Stimulated activated CD4-positive, alpha-beta T cell treated with anti-CD3 and anti-CD28 coated beads, Interleukin-12 subunit alpha, Interleukin-12 subunit beta, amount 100 ng/mL, for 48 hours (primary cell): ENCODE results near the gene MYO1C.
"Not testable (repeated sequence)": the region's sequence is repeated elsewhere in the genome, so short reads cannot be mapped to it uniquely, and the experiment has no call there.

Source experiments
- DNase-seq, 3 donors: peaks; one replicate each; pipeline ENCODE4 v3.0.0-alpha.2; 2020; ENCODE audit warnings: low read depth in 2 of 3, low spot score in 1 of 3

Gene MYO1C, protein sequence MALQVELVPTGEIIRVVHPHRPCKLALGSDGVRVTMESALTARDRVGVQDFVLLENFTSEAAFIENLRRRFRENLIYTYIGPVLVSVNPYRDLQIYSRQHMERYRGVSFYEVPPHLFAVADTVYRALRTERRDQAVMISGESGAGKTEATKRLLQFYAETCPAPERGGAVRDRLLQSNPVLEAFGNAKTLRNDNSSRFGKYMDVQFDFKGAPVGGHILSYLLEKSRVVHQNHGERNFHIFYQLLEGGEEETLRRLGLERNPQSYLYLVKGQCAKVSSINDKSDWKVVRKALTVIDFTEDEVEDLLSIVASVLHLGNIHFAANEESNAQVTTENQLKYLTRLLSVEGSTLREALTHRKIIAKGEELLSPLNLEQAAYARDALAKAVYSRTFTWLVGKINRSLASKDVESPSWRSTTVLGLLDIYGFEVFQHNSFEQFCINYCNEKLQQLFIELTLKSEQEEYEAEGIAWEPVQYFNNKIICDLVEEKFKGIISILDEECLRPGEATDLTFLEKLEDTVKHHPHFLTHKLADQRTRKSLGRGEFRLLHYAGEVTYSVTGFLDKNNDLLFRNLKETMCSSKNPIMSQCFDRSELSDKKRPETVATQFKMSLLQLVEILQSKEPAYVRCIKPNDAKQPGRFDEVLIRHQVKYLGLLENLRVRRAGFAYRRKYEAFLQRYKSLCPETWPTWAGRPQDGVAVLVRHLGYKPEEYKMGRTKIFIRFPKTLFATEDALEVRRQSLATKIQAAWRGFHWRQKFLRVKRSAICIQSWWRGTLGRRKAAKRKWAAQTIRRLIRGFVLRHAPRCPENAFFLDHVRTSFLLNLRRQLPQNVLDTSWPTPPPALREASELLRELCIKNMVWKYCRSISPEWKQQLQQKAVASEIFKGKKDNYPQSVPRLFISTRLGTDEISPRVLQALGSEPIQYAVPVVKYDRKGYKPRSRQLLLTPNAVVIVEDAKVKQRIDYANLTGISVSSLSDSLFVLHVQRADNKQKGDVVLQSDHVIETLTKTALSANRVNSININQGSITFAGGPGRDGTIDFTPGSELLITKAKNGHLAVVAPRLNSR

DNA sequence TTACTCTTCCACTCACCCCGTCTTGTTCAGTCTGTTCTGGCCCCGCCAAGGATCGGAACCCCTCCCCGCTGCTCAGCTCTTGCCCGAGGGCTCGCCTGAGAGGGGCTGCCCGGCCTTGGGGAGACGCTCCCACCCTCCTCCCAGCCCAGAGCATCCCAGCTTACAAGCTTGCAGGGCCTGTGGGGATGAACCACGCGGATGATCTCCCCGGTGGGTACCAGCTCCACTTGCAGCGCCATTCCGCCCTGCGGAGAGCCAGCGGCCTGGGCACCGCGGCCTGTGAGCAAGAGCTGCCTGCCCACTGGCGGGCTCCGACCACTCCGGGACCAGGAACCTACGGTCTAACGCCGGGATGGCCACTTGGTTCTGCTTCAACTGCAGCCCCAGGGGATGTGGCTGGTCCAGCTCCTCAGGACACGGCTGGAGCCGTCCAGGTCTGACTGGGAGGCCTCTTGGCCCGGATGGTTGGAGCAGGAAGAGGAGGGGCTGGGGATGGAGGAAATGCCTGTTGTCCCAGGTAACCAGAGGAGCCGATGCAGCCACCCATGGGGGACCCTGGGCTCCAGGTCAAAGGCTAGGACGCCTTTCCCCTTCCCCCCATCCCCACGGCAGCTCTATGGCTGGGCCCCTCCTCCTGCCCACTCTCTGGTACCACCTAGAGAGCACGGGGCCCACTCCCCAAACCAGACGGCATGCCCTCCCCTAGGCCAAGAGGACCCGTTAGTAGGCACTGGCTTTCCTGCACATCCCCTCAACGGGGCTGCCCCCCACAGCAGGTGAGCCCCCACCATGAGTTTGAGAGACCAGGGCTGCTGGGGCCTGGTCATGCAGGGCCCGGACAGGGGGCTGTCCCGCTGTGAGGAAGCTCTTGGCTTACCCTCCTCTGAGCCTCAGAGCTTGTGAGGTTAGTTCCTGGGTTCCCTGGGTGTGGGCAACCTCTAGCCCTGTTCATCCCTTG, at the start of gene MYO1C:
Gene MYO1C, minus strand, starts transcription at position 438 of the 958 bp plus-strand sequence. Its CDS starts 199 bp downstream, at position 239.
- DNase-seq, result no peak

DNA sequence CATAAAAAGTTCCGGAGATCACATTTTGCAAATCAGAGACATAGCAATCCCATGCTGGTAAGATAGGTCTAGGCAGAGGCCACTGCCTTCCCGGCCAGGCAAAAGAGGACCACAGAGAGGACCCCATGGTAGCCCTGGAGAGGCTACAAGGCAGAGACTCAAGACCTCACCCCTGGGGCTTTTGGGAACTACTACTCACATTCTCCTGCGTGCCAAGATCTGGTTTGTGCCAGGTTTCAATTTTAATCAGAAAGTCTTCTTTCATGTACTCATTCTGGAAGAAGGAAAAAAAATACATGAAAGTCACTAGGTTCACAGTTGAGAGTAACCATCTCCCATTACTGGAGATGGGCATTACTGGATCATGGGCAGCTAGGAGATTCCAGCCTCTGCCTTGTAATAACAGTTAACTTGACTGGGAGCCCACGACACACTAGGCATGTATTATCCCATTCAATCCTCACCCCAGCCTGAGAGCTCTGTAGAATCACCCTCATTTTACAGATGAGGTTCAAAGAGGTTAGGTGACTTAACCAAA, 49.0 kb upstream of the MYO1C start:
- DNase-seq, result no peak

DNA sequence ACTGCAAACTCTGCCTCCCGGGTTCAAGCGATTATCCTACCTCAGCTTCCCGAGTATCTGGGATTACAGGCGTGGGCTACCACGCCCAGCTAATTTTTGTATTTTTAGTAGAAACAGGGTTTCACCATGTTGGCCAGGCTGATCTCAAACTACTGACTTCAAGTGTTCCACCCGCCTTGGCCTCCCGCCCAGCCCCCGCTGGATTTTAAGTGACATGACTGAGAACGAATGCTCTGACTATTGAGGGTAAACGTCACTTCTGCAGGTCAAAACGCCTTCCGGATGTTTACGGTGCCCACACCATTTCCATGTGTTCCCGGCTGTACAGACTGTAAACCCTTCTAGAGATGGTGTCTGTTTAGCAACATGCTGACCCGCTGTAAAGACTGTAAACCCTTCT, 47.3 kb upstream of the MYO1C start:
- DNase-seq, result no peak

DNA sequence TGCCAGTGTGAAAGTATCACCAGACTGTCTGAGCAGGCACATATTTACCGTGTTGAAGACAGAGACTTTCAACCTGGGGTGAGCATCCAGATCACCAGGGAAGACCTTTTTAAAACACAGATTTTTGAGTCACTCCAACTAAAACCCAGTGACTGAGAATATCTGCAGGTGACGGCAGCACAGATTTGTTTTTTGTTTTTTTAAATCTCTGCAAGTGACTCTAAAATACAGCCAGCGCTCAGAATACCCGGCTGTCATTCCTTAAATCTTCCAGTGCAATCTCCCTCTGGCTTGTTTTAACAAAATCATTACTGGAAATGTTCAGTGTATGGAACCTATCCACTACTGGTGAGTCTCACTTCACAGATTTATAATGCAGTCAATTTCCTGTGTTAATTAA, 43.3 kb upstream of the MYO1C start:
- DNase-seq, result no peak

DNA sequence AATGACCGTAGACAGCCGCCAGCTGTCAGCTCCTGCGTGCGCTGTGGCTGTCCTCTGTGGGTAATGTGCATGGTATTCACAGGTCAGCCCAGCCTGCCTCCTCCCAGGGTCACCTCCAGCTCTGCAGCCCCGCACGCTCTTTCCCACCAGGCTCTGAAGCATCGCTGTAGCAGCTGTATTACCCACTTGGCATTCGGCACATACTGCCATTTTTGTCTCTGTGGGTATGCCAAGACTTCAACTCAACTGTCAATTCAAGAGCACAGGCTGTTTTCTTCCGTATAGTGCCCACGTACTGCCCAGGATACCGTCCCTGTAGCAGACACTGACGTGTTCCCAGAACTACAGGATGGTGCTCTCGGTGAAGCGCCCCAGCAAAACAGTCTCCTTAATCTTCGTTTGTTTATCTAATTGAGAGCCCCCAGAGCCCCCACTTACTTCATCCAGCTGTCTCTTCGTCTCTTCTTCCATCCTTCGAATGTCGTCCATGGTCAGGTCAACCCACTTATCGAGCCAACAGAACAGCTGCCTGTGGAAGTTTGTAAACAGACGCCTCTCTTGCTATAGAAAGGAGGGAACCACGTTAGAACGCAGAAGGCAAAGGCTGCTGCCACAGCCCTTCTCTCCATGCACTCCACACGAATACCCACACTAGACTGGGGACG, 41.3 kb upstream of the MYO1C start:
- DNase-seq, result no peak

DNA sequence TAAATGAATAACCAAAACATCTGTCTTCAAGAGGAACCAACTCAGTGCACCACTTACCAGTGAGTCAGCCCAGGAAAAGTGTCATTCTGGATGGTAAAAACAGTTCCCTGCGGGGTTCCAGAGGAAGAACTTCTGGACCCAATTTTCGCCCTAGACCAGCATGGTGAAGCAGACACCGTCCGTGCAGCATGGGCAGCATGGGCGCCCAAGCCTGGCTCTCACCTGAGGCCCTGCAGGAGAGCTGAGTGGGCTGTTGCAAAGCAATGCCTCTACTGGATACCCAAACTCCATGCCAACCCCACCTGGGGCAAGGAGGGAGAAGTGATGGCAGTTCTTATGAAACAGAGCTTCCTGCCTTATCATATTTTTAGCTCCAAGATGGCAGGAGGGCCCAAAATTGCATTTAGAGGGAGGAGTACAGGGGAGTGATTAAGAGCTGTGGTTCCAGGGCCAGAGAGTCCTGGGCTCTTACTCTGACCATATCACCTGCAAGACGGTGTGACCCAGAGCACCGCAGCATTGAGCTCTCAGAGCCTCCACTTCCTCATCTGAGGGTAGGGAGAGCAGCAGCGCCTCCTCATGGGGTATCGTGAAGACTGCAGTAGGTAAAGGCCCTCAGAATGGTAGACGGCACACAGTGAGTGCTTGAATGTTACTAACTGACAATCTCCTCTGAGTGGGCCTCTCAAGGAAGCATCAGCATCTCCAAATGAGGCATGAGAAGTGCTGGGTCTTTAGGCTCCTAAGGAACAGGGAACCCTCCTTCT, 40.5 kb upstream of the MYO1C start:
- peak; percentile 16 to 22 (median 16) for DNase-seq

DNA sequence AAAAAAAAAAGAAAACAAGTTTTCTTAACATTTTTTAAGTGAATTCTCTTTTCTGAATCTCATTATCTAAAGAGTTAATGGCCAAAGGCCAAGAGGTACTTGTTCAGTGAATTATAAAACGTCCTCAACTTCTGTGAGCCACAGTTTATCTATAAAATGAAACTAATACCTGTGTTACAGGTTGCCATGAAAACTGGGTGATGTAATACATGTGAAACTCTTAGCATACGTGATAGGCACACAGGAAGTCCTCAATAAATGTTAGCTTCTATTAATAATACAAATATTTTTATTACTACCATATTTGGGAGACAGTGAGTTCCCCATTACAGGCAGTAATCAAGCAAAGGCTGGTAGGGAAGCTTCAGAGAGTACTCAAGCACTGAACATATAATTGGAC, 37.4 kb upstream of the MYO1C start:
- DNase-seq, result no peak

DNA sequence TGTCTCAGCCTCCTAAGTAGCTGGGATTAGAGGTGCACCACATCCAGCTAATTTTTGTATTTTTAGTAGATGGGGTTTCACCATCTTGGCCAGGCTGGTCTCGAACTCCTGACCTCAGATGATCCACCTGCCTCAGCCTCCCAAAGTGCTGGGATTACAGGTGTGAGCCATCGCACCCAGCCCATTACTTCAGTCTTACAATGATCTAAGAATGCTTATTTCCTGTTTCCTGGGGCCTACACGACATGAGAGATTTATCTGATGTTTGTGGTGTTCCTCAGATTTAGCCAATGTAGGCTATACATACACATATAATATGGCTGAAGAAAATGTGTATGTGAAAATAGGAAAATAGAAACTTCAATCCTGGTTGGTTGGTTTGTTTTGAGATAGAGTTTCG, 34.4 kb upstream of the MYO1C start:
- not testable (repeated sequence) for DNase-seq

DNA sequence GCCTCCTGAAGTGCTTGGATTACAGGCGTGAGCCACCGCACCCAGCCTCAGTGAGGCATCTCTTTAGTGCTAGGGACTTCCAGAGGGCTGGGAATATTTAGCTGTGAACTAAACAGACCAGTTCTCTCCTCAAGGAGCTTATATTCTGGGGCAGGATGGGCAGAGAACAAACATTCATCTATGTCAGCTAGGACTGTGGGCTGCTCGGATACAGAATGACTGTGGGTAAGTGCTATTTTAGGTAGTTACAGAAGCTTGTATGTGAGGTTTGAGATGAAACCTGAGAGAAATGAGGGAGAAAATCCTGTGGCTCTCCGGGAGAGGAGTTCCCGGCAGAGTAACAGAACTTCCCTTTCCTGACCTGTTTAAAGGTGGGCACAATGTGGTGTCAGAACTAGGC, 30.1 kb upstream of the MYO1C start:
- DNase-seq, result no peak

DNA sequence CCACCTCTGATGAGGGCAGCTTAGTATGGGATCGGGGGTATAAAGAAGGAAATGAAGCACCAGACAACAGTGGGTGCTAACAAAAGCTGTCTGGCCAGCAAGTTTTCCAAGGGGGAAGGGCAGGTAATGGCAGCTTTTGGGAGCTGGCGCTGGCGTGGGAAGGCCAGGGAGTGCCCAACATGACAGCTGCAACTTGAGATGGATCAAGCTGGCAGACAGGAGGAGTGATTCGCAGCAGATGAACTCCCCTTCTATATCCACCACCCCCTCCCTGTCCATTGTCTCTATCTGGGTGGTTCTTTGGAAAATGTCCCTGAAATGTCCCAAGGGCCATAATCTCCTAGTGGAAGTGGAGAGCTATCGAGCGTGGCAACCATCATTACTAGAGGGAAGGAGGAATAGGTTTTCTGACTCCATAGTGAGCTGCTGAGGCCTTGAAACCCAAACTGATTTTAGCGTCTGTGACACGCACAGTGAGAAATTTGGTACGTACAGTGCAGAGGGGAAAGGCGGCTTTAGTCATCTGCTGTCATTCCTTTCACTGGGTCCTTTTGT, 28.7 kb upstream of the MYO1C start:
- no peak for DNase-seq

DNA sequence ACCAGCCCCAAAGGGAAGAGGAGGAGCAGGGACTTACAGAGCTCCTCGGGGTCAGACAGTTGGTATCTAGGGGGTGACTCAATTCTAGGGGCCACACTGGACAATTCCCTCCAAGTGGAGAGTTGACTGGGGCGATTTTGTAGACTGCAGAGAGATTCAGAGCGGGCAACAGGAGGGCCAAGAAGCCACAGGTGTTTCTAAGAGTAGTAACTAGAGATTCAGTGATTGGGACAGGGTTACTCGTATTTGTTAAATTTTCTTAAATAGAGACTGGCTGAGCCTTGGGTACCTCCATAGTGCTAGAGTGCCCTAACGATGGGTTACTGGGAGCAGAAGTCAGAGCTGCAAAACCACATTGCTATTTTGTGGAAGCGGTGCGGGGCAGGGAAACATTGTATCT, 27.2 kb upstream of the MYO1C start:
- DNase-seq, result no peak

DNA sequence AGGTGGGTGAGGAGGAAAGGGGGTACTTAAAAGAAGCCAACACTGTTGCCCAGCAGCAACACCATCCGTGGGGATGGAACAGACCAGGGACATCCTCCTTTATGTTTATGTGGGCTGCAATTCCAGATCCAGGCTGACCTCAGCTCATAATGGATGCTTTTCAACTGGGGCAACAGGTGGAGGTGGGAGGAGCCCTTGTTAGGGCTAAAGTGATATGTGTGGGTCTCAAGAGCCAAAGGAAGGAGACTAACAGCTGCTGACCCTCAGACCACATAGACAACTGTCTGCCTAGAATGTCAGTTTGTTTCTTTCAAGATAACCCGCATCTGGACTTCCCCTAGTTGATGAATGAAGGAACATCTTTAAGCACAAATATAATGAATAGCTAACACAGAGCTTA, 25.9 kb upstream of the MYO1C start:
- DNase-seq, result no peak

DNA sequence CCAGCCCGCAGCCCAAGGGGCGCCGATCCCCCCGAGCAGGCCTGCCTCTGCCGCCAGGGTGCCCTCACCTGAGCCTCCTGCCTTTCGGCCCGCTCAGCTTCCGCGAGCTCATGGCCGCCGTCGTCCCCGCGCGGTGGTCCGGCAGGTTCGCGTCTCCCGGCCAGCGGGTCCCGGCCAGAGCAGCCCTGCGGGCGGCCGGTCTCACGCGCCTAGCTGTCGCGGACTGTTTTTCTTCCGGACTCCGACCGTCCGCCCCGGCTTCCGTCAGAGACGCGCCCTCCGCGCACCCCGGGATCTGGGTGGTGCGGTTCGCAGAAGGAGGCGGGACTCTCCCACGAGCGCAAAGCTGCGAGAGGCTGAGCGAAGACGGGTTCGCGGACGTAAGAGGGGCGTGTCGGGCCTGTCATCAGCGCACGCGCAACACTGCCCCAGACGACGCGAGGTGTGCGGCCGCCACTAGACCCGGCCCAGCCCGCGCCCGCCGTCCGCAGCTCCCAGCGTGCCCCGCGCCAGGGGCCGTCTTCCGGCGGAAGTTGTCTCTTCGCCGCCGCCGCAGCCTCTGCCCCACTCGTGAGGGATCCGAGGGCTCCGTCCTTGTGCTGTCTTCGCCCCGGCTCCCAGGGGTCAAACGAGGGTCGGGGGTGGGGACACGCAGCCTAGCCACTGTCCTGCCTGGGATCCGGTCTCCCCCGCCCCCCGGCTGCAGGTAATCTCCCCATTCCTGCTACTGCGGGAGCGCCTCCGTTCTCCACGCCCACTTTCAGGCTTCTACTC, 24.1 kb upstream of the MYO1C start, which contains the start of gene INPP5K:
Gene INPP5K, minus strand, starts transcription at position 225 of the 774 bp plus-strand sequence. Its CDS starts 113 bp downstream, at position 112.
- peak; percentile 92 to 98 (median 97) for DNase-seq

DNA sequence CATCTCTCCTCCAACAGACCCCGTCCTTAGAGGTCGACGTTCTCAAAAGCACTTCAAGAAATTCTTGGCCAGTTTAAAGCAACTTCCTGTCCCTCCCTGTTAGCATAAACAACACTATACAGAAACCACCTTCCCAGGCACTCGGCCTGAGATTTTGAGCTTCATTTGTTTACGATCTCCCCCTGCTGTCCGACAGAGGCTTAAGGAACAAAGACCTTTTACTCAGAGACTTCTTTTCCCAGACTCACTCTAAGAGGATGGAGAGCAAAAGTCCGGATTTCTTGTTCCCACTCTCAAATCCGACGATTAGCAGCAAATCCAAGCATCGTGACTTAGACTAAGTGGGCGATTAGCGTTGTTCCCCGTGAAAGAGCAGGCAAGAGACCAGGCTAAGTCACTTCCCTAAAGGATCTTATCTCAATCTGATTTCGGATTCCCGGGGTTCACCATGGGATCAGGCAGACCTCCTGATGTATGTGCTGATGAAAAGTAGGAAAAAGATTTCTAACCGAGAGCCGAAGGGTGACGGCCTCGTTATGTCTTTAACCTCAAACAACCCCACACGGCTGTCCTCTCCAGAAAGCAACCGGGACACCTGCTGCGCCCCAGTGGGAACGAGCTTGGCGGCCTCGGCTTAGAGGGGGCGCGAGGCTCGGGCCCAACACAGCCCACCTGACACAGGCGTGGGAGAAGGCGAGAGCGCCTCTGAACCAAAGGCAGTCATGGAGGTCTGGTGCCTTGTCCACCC, 23.3 kb upstream of the MYO1C start:
- peak in 2 of 3 donors; percentile 16 to 25 for DNase-seq

DNA sequence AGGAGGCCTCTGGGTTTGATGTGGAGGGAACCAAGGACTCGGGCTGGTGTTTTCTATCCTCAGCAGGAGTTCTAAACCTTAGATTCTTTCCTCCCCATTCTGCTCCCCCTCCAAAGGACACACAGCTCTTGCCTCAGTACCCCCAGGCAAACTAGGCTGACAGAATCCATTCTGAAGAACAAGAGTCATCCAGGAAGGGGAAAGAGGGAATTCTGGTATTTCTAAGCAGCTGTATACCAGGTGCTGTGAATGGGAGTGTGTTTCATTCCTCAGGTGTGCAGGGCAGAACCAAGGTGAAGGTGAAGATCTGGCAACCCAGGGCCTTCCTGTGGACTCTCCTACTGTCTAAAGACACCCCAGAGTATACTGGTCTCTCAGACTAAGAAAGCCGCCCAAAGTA, 19.9 kb upstream of the MYO1C start:
- no peak for DNase-seq

DNA sequence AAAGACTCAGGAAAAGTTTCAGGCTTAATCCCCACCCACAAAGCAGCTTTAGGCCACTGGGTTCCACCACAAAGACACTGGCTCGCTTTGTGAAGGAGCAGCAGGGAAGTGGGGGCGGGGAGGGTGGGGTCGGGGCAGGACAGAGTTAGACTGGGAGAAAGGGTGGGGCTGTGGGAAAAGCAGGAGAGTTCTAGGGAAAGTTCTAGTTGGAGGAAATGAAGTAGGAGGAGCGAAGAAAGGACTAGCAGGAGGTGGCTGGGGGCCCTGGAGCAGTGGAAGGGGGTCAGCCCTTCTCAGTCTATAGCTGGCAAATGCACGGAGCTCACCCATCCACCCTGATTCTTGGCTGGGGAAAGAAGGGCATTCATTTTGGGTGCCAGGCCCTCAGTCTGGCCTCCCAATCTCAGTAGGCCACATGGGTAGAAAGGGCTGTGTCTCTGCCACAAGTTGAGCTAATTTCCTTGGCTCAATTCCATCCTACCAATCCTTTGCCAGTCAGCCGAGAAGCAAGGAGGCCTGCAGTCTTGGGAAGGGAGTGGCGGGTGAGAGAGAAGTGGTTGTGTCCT, 19.4 kb upstream of the MYO1C start:
- no peak for DNase-seq

DNA sequence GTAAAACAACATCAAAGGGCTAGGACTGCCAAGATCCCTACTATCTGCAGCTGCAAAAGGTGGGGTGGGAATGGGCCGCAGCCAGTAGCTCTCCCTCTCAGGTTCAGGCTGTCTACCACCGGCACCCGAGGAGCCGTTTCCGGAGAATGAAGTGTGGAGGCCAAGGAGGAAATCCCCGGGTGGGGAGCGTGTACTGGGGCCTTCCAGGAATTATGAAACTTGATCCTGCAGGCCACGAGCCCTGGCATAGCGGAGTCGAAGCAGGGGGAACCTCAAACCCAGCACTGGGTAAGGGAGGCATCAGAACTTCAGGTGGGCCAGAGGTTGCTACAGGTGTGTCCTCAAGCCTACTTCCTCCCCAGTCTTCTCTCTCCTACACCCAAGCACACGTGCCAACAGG, 18.8 kb upstream of the MYO1C start:
- DNase-seq, result no peak
